ENCODE results near the gene DNAI4. TPM values are rescaled to one million over a fixed set of nuclear protein-coding genes. Genes with fewer than 3 reads are reported as not detected.
"Not testable (repeated sequence)": the region's sequence is repeated elsewhere in the genome, so short reads cannot be mapped to it uniquely, and the experiment has no call there.

DNAI4 gene
- total RNA-seq, 1 donor = 8.2 TPM

DNA sequence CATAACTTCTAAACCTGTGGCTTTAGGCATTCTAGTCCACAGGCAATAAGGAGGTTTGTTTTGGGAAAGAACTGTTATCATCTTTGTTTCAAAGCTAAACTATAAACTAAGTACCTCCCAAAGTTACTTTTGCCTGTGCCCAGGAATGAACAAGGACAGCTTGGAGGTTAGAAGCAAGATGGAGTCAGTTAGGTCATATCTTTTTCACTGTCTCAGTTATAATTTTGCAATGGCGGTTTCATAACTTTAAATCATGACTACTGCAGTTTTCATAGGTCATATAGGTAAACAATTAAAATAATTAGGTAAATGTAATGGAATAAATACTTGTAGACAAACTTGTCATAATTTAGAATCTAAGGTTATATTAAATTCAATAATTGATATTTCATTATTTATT, 9.5 kb downstream of the DNAI4 start:
- not testable (repeated sequence) for H3K4me3 ChIP-seq (ENCODE audit: low read length); H3K4me1 ChIP-seq (ENCODE audit: insufficient read depth, low read length); H3K9me3 ChIP-seq (ENCODE audit: low read depth, low read length); H3K27me3 ChIP-seq (ENCODE audit: insufficient read depth, low read length)

DNA sequence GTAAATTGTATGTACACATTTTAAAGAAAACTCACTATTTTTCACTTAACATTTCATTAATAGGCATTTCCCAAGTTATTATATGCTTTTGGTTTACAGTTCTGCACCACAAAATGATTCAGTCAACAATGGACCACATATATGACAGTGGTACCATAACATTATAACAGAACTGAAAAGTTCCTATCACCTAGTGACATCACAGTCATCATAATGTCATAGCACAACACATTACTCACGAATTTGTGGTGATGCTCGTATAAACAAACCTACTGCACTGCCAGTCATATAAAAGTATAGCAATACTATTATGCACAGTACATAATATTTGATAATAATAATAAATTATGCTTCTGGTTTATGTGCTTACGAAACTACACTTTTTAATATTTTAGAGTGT, 30.9 kb downstream of the DNAI4 start:
- Histone ChIP-seq H3K4me1 (ENCODE audit: insufficient read depth, low read length) (no peaks in the 10 kb centered on the region), H3K27me3 (ENCODE audit: insufficient read depth, low read length) (no peaks in the 10 kb centered on the region), H3K4me3 (ENCODE audit: low read length) (no peak overlapping the region)

DNA sequence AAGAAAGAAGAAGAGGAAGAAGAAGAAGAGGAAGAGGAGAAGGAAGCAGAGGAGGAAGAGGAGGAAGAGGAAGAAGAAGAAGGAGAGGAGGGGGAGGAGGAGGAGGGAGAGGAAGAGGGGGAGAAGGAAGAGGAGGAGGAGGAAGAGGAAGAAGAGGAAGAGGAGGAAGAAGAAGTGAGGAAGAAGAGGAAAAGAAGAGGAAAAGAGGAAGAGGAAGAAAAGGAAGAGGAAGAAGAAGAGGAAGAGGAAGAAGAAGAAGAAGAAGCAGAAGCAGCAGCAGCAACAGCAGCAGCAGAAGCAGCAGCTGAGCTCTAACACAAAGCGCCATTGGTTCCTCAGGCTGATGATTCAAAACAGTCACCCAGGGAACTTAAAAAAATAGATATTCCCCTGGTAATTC, 34.0 kb downstream of the DNAI4 start:
- Histone ChIP-seq H3K27me3 (ENCODE audit: insufficient read depth, low read length) (no peaks in the 10 kb centered on the region), H3K9me3 (ENCODE audit: low read depth, low read length) (no peaks in the 10 kb centered on the region), H3K4me1 (ENCODE audit: insufficient read depth, low read length) (no peaks in the 10 kb centered on the region), H3K4me3 (ENCODE audit: low read length) (no peak overlapping the region)

More for the DNA sequence above, 30.9 kb downstream of the DNAI4 start:
- H3K9me3 ChIP-seq (ENCODE audit: low read depth, low read length) = no peaks in the 10 kb centered on the region

DNA sequence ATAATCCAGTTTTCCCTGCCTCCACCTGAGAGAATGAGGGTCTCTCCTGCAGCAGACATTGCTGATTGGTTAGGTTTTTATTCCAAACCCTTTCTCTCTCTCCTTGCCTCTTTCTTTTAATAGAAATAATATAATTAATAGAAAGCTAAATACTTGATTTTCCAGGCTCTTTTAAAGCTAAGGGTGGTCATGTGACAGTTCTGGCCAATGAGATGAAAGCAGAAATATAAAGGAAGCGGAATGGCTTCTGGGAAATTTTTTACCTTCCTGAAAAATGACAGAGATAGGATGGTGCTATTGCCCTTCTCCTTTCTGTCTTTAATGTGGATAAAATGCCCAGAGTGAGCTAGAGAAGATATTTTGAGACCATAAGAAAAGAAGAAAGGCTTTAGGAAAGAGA, 35.6 kb downstream of the DNAI4 start:
- Histone ChIP-seq H3K27me3 (ENCODE audit: insufficient read depth, low read length) (no peaks in the 10 kb centered on the region), H3K4me3 (ENCODE audit: low read length) (no peak overlapping the region), H3K9me3 (ENCODE audit: low read depth, low read length) (no peaks in the 10 kb centered on the region), H3K4me1 (ENCODE audit: insufficient read depth, low read length) (no peaks in the 10 kb centered on the region)

DNA sequence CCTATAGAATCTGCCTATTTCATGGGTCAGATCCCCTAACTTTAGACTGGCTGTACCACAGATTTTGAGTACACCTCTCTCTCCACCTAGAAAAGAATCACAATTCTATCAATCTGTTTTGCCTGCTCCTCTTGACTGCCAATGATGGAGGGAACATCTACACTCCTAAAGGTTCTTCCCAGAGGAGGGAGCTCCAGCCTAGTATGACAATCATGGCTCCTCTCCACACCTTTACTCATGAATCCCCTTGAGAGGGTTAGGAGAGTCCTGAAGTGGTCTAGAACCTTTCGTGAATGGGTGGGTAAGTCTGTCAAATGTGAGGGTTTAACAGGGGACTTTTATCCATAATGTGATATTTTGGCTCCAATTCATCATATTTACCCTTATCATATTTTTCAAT, 48.0 kb downstream of the DNAI4 start:
- no peaks in the 10 kb centered on the region for H3K4me1 ChIP-seq (ENCODE audit: insufficient read depth, low read length)
- peaks cover 7% of the 10 kb centered on the region for H3K9me3 ChIP-seq (ENCODE audit: low read depth, low read length)
- H3K4me3 ChIP-seq (ENCODE audit: low read length) = no peak overlapping the region
- H3K27me3 ChIP-seq (ENCODE audit: insufficient read depth, low read length) = no peaks in the 10 kb centered on the region

DNA sequence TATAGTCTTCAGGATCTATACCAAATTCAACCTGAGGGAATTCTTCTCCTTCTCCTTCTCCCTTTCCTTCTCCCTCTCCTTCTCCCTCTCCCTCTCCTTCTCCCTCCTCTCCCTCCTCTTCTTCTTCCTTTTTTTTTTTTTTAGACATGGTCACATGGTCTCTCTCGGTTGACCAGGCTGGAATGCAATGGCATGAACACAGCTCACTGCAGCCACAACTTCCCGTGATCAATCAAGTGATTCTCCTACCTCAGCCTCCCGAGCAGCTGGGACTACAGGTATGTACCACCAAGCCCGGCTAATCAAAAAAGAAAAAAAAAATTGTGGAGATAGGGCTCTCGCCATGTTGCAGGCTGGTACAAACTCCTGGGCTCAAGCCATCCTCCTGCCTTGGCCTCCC, 51.5 kb downstream of the DNAI4 start:
- no peak overlapping the region for H3K4me3 ChIP-seq (ENCODE audit: low read length)
- no peaks in the 10 kb centered on the region for H3K4me1 ChIP-seq (ENCODE audit: insufficient read depth, low read length)
- no peaks in the 10 kb centered on the region for H3K9me3 ChIP-seq (ENCODE audit: low read depth, low read length)
- no peaks in the 10 kb centered on the region for H3K27me3 ChIP-seq (ENCODE audit: insufficient read depth, low read length)

DNA sequence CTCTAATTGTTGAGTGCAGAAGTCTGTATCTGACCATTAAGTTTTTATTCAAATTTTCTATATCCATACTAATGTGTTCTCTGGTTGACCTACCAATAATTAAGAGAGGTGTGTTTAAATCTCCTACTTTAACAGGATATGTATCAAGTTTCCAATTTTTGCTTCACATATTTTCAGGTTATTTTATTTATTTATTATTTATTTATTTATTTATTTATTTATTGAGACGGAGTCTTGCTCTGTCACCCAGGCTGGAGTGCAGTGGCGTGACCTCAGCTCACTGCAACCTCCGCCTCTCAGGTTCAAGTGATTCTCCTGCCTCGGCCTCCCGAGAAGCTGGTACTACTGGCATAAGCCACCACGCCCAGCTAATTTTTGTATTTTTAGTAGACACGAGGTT, 52.6 kb downstream of the DNAI4 start:
- H3K4me3 ChIP-seq (ENCODE audit: low read length); H3K9me3 ChIP-seq (ENCODE audit: low read depth, low read length); H3K27me3 ChIP-seq (ENCODE audit: insufficient read depth, low read length); H3K4me1 ChIP-seq (ENCODE audit: insufficient read depth, low read length): not testable (repeated sequence)

DNA sequence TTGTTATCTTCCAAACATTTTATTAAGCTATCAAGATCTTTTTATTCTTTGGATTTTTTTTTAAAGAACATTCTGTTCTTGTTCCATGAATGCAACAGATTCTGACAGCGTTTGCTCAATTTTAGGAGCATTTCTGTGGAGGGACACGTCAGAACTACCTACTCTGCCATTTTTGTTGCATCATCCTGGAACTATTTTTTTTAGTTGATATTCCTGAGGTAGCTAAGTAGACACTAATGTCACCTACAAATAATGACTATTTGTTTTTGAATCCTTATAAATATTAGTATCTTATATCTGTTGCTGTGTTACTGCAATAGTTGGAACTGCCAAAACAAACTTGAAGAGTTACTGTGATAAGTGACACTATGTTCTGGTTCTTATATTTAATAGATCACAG, 57.2 kb downstream of the DNAI4 start:
- no peak overlapping the region for H3K4me3 ChIP-seq (ENCODE audit: low read length)
- no peaks in the 10 kb centered on the region for H3K4me1 ChIP-seq (ENCODE audit: insufficient read depth, low read length)
- H3K27me3 ChIP-seq (ENCODE audit: insufficient read depth, low read length) = no peaks in the 10 kb centered on the region
- no peaks in the 10 kb centered on the region for H3K9me3 ChIP-seq (ENCODE audit: low read depth, low read length)

DNA sequence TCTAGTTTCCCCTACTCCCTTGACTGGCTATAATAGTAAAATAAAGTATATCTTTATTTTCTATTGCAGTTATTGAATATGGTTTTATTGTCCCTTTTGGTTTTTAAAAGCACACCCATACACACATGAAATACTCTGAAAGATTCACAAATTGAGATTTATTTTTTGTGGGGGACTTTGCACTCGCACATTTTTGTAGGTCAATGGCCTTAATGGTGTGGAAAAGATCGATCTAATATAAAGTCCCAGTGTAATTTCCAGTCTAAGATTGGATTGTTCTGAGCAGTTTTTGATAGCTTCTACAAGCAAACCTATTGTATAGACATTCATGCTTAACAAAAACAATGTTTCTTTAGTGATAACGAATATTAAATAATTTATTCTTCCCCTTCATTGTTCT, 64.1 kb downstream of the DNAI4 start:
- Histone ChIP-seq H3K9me3 (ENCODE audit: low read depth, low read length) (no peaks in the 10 kb centered on the region), H3K4me3 (ENCODE audit: low read length) (no peak overlapping the region), H3K4me1 (ENCODE audit: insufficient read depth, low read length) (no peaks in the 10 kb centered on the region), H3K27me3 (ENCODE audit: insufficient read depth, low read length) (no peaks in the 10 kb centered on the region)

DNA sequence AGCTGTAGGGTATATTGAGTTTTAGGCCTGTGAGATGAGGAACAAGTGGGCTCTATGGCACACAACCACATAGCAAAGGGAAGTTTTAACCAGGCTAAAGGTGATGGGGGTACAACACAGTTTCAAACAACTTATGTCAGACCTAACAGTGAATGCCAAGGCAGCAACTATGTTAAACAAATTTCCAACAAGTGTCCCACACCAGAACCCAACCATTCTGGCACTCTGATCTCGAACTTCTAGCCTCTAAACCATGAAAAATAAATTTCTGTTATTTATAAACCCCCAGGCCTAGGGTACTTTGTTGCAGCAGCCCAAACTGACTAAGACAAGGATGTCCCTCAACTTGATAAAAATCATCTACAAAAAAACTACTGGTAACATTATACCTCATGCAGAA, 71.3 kb downstream of the DNAI4 start:
- no peaks in the 10 kb centered on the region for H3K27me3 ChIP-seq (ENCODE audit: insufficient read depth, low read length)
- no peaks in the 10 kb centered on the region for H3K4me1 ChIP-seq (ENCODE audit: insufficient read depth, low read length)
- no peaks in the 10 kb centered on the region for H3K9me3 ChIP-seq (ENCODE audit: low read depth, low read length)
- no peak overlapping the region for H3K4me3 ChIP-seq (ENCODE audit: low read length)

DNA sequence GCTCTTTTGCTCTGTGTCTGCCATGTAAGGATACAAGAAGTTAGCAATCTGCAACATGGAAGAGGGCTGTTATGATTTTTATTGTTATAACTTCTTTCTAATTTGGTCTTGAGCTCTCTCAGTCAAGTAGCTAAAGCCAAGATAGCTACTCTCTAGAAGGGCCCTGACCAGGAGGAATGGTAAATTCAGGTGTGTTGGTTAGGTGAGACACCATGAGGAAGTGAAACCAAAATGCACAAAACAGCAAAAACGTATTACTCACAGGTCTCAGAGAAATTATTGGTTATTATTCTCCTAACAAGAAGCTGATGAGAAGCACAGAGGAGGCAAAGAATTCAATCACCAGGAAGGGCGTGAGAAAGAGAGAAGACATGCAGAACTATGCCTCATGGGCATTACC, 71.8 kb downstream of the DNAI4 start:
- Histone ChIP-seq H3K4me3 (ENCODE audit: low read length) (no peak overlapping the region), H3K4me1 (ENCODE audit: insufficient read depth, low read length) (no peaks in the 10 kb centered on the region), H3K9me3 (ENCODE audit: low read depth, low read length) (no peaks in the 10 kb centered on the region), H3K27me3 (ENCODE audit: insufficient read depth, low read length) (no peaks in the 10 kb centered on the region)

DNA sequence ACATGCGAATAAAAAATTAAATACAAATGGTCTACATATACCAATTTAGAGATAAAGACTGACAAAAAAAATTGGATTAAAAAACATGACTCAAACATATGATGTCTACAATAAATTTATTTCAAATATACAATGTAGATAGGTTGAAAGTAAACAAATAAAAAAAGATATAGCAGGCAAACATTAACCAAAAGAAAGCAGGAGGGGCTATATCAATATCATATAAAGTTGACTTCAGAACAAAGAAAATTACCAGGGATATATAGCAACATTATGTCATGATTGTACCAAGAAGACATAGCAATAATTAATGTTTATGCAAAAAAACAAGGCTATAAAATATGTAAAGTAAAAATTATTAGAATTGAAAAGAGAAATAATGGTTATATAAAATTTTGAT, 73.7 kb downstream of the DNAI4 start:
- H3K27me3 ChIP-seq (ENCODE audit: insufficient read depth, low read length) = no peaks in the 10 kb centered on the region
- H3K4me3 ChIP-seq (ENCODE audit: low read length) = no peak overlapping the region
- H3K9me3 ChIP-seq (ENCODE audit: low read depth, low read length) = no peaks in the 10 kb centered on the region
- no peaks in the 10 kb centered on the region for H3K4me1 ChIP-seq (ENCODE audit: insufficient read depth, low read length)

DNA sequence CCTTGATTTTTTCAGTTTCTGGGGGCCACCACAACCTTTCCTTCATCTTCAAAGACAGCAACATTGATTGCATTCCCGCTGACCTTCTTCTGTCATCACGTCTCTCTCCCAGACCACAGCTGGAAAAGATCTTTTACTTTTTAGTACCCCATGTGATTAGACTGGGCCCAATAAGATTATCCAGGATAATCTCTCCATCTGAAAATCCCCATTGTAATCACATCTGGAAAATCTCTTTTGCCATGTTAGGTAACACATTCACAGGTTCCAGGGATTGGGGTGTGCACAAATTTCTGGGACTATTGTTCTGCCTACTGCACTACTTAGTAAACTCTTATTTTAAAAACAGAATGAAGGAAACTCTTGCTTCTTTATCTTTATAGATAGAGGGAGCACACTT, 76.5 kb downstream of the DNAI4 start:
- no peak overlapping the region for H3K4me3 ChIP-seq (ENCODE audit: low read length)
- no peaks in the 10 kb centered on the region for H3K27me3 ChIP-seq (ENCODE audit: insufficient read depth, low read length)
- no peaks in the 10 kb centered on the region for H3K9me3 ChIP-seq (ENCODE audit: low read depth, low read length)
- no peaks in the 10 kb centered on the region for H3K4me1 ChIP-seq (ENCODE audit: insufficient read depth, low read length)

DNA sequence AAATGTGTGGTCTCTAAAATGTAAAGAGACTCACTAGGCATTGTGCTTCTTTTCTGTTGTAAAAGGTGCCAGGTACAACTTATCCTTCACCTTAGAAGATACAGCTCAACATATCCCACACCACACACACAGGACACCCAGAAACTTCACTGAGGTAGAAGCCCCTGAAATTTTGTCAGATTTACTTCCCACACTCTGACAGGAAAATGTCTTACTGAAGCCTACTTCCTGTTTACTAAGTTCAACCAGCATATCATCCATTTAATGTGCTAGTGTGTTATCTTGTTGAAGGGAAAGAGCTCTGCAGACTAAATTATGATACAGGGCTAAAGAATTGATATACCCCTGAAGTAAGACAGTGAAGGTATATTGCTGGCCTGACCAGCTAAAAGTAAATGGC, 83.7 kb downstream of the DNAI4 start:
- Histone ChIP-seq H3K4me3 (ENCODE audit: low read length) (no peak overlapping the region), H3K27me3 (ENCODE audit: insufficient read depth, low read length) (no peaks in the 10 kb centered on the region)

DNA sequence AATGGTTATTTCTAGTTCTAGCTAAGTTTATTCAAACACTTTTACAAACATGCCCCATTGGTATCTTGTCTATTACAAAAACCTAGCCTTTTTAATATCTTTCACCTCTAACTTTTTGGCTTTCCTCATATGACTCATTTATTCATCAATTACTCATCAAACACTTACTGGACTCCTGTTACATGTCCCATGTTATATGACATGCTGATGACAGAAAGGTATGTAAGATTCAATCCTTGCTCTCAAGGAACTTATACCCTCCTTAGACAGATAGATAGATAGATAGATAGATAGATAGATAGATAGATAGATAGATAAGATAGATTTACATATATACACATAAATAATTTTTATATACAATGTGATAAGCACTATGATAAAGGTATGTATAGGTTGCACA, 89.7 kb downstream of the DNAI4 start:
- no peaks in the 10 kb centered on the region for H3K4me1 ChIP-seq (ENCODE audit: insufficient read depth, low read length)
- no peaks in the 10 kb centered on the region for H3K27me3 ChIP-seq (ENCODE audit: insufficient read depth, low read length)
- H3K9me3 ChIP-seq (ENCODE audit: low read depth, low read length) = no peaks in the 10 kb centered on the region
- H3K4me3 ChIP-seq (ENCODE audit: low read length) = no peak overlapping the region

More for the DNA sequence above, 83.7 kb downstream of the DNAI4 start:
- Histone ChIP-seq H3K9me3 (ENCODE audit: low read depth, low read length) (no peaks in the 10 kb centered on the region), H3K4me1 (ENCODE audit: insufficient read depth, low read length) (peaks cover 5% of the 10 kb centered on the region)

DNA sequence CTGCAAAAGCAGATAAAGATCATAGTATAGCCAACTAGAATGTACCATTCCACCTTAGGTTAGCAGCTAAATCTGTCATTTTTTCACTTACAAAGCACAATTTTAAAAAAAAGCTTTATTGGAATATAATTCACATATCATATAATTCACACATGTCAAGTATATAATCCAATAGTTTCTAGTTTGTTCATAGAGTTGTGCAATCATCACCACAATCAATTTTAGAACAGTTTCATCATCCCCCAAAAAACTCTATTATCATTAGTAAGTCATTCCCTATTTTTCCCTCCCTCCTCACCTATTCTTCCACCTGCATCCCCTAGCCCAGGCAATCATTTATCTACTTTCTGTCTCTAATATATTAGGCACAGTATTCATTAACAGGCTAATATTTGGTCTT, 91.5 kb downstream of the DNAI4 start:
- Histone ChIP-seq H3K27me3 (ENCODE audit: insufficient read depth, low read length) (no peaks in the 10 kb centered on the region), H3K4me1 (ENCODE audit: insufficient read depth, low read length) (no peaks in the 10 kb centered on the region), H3K9me3 (ENCODE audit: low read depth, low read length) (no peaks in the 10 kb centered on the region), H3K4me3 (ENCODE audit: low read length) (no peak overlapping the region)
